ENCODE data around the gene PIMREG.

DNA sequence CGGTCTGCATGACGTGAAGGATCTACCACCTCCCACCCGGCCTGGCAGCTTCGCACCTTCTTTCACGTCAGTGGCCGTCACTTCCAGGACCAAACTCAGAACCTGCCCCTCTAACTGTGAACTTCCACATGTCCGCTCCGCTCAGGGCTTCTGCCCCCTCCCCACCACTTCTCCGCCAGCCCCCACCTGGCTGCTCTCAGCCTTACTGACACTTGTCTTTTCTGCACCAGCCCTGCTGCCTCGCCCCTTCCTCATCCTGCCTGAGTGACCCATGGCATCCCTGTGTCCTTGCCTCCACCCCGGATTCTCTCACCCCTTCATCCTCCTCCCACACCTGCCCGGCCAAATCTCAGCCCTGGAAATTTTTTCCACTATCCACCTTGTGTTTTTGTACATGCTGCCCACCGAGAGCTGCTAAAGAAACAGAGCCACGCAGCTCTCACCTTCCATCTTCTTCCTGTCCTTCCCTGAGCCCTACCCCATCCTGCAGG lies 14.2 kb downstream of the PIMREG start:
- TF ChIP-seq CTCF (tag by site-specific recombination; IDR thresholded peaks at IDR 0.05) (no peak), KLF16 (tag by site-specific recombination; IDR thresholded peaks at IDR 0.05) (no peak), IKZF3 (tag by site-specific recombination; IDR thresholded peaks at IDR 0.05) (no peak), ZNF148 (tag by site-specific recombination; IDR thresholded peaks at IDR 0.05; ENCODE audit: borderline replicate concordance) (no peak), ZSCAN18 (tag by site-specific recombination; IDR thresholded peaks at IDR 0.05) (no peak), ZNF18 (tag by site-specific recombination; IDR thresholded peaks at IDR 0.05) (no peak), ATF2 (tag by site-specific recombination; IDR thresholded peaks at IDR 0.05; ENCODE audit: low read depth) (no peak)
- TF ChIP-seq, protein P1, sequence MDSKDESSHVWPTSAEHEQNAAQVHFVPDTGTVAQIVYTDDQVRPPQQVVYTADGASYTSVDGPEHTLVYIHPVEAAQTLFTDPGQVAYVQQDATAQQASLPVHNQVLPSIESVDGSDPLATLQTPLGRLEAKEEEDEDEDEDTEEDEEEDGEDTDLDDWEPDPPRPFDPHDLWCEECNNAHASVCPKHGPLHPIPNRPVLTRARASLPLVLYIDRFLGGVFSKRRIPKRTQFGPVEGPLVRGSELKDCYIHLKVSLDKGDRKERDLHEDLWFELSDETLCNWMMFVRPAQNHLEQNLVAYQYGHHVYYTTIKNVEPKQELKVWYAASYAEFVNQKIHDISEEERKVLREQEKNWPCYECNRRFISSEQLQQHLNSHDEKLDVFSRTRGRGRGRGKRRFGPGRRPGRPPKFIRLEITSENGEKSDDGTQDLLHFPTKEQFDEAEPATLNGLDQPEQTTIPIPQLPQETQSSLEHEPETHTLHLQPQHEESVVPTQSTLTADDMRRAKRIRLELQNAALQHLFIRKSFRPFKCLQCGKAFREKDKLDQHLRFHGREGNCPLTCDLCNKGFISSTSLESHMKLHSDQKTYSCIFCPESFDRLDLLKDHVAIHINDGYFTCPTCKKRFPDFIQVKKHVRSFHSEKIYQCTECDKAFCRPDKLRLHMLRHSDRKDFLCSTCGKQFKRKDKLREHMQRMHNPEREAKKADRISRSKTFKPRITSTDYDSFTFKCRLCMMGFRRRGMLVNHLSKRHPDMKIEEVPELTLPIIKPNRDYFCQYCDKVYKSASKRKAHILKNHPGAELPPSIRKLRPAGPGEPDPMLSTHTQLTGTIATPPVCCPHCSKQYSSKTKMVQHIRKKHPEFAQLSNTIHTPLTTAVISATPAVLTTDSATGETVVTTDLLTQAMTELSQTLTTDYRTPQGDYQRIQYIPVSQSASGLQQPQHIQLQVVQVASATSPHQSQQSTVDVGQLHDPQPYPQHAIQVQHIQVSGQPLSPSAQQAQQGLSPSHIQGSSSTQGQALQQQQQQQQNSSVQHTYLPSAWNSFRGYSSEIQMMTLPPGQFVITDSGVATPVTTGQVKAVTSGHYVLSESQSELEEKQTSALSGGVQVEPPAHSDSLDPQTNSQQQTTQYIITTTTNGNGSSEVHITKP (tag by site-specific recombination; IDR thresholded peaks at IDR 0.05) = no peak
- TF ChIP-seq, protein P2, sequence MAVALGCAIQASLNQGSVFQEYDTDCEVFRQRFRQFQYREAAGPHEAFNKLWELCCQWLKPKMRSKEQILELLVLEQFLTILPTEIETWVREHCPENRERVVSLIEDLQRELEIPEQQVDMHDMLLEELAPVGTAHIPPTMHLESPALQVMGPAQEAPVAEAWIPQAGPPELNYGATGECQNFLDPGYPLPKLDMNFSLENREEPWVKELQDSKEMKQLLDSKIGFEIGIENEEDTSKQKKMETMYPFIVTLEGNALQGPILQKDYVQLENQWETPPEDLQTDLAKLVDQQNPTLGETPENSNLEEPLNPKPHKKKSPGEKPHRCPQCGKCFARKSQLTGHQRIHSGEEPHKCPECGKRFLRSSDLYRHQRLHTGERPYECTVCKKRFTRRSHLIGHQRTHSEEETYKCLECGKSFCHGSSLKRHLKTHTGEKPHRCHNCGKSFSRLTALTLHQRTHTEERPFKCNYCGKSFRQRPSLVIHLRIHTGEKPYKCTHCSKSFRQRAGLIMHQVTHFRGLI (tag by site-specific recombination; IDR thresholded peaks at IDR 0.05) = no peak
- TF ChIP-seq, protein P3, sequence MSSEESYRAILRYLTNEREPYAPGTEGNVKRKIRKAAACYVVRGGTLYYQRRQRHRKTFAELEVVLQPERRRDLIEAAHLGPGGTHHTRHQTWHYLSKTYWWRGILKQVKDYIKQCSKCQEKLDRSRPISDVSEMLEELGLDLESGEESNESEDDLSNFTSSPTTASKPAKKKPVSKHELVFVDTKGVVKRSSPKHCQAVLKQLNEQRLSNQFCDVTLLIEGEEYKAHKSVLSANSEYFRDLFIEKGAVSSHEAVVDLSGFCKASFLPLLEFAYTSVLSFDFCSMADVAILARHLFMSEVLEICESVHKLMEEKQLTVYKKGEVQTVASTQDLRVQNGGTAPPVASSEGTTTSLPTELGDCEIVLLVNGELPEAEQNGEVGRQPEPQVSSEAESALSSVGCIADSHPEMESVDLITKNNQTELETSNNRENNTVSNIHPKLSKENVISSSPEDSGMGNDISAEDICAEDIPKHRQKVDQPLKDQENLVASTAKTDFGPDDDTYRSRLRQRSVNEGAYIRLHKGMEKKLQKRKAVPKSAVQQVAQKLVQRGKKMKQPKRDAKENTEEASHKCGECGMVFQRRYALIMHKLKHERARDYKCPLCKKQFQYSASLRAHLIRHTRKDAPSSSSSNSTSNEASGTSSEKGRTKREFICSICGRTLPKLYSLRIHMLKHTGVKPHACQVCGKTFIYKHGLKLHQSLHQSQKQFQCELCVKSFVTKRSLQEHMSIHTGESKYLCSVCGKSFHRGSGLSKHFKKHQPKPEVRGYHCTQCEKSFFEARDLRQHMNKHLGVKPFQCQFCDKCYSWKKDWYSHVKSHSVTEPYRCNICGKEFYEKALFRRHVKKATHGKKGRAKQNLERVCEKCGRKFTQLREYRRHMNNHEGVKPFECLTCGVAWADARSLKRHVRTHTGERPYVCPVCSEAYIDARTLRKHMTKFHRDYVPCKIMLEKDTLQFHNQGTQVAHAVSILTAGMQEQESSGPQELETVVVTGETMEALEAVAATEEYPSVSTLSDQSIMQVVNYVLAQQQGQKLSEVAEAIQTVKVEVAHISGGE (tag by site-specific recombination; conservative IDR thresholded peaks at IDR 0.05; ENCODE audit: low read depth) = no peak

Data from HEK293 (cell line).